Islet precursor cell (in vitro differentiated cells): ENCODE measurements around the gene MS4A10.

Experiments used
- DNase-seq: peaks from one replicate; pipeline ENCODE4 v3.0.0-alpha.2; 2018

The MS4A10 gene

GRCh38 chr11:60830478-60831142 is 45.5 kb downstream of the MS4A10 start:
- DNase-seq: no peak

- DNase-seq: peak; percentile 85
Observed at GRCh38 chr11:60831143-60831500, 46.0 kb downstream of the MS4A10 start.

GRCh38 chr11:60831501-60832079 is 46.5 kb downstream of the MS4A10 start:
- no peak for DNase-seq

DNA sequence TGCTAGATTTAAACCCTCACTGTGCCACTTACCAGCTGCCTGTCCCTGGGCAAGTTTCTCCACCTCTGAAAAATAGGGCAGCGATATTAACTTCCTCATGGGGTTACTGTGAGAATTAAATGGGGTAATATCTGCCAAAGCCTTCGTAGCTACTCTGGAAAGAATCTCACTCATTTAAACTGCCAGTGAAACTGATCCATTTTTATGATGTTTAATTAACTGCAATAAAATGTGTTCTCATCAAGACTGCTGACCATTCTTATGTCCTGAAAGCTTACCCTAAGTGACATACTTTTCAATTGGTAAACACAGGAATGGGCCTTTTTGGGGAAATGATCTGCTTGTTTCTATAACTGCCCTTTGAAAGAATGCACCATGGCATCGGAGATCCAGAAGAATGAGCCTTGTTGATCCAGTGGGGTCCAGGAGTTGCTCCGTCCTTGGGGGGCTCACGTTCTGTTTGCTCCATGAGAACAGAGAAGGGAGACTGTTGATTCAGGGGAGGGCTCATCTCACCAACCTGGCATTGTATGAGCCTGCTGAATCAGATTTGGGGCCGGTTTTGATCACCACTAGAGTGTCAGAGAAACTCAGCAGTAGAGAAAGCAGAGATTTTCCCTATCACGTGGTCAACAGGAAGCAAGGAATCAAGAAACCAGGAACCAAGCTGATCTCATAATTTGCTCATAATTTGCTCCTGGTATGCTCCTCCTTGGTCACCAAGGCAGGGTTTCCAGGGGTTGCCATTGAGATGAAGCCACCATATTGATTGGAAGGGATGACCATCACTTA is 49.8 kb downstream of the MS4A10 start:
- DNase-seq: no peak

- DNase-seq: no peak
Observed at GRCh38 chr11:60835534-60835846, 50.4 kb downstream of the MS4A10 start.

DNA sequence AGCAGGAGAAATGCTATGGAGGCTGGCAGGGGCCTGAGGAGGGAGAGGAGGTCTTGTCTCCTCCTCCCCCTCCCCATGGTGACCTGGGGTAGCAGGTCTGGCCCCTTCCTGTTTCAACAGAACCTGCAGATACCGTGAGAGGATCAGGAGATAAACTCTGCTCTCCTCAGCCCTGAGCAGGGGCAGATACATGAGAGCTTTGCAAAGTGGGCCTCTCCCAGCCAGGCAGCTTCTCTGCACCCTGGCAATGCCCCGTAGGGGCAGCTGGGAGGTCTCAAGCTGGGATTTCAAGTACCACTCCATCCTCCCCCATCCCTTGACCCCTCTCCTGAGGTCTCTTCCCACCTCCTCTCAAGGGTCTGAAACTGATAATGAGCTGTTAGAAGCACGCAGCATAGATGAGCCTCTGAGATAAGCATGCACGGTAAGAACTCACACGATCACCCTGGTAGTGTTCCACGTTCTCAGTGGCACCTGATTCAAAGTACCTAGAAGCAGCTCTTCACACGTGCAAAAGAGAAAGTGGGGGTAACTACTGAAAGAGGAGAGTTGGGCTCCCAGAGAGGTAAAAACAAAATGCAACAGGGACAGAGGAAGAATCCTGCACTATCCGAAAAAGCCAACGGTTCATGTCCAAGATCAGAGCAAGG is 51.9 kb downstream of the MS4A10 start:
- no peak for DNase-seq

- peak; percentile 68 for DNase-seq
Observed at GRCh38 chr11:60838132-60838531, 53.0 kb downstream of the MS4A10 start.

- DNase-seq: no peak
Observed at GRCh38 chr11:60840470-60841430, 55.6 kb downstream of the MS4A10 start.

DNA sequence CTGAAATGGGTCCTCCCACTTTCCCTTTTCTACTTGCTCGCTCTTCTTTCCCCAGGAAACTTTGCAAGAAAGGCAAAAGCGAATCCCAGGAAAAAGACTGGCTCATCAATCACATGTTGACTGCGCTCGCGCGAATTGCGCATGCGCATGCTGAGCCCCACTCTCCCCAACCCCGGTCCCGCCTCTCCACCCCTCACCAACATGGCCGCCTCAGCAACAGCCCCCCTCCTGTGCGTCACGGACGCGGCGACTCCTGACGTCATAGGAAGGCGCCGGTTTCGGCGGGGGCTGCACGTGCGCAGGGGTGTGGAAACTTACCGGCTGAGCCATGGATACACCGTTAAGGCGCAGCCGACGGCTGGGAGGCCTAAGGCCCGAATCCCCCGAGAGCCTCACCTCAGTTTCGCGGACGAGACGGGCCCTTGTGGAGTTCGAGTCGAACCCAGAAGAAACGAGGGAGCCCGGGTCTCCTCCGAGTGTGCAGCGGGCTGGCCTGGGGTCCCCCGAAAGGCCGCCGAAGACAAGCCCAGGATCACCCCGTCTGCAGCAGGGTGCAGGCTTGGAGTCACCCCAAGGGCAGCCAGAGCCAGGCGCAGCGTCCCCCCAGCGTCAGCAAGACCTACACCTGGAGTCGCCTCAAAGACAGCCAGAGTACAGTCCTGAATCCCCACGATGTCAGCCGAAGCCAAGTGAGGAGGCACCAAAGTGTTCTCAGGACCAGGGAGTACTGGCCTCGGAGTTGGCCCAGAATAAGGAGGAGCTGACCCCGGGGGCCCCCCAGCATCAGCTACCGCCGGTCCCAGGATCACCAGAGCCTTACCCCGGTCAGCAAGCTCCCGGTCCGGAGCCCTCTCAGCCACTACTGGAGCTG is 56.9 kb downstream of the MS4A10 start, which contains the start of gene CCDC86:
TSS of gene CCDC86 (plus strand) at position 317 of the 871 bp plus-strand sequence. CDS start at position 329, 12 bp downstream.
- DNase-seq: peak; percentile 98

- no peak for DNase-seq
Observed at GRCh38 chr11:60842668-60843600, 57.8 kb downstream of the MS4A10 start.

DNA sequence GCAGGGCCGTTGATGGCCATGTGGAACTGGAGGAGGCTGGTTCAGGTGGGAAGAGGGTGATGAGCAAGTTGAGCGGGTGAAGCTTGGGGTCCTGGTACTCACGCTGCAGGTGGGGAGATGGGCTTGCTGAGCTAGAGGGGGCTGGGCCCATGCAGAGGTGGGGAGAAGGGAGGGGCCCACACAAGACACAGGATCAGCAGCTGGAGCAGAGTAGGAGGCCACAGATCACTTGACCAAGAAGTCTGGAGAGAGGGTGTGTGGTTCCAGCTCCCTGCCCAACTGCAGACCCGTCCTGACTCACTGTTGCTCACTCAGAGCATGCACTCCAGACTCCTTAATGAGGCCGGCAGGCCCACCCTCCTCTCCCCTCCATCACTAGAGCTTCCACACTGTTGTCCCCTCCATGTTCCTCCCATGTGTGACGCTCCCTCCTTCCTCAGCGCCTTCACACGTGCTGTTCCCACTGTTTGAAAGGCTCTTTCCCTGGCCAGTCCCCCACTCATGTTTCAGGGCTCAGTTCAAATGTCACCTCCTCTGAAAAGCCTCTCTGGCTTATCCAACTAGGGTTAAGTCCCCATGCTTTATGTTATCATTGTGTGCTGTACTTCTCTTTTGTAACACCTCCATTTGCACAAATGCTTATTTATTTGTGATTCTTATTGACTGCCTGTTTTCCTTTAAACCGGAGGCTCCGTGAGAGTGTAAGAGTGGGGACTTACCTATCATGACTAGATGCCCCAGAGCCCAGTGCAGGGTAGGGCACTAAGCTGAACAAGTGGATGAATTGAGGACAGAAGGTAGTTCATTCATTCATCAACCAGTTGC is 59.1 kb downstream of the MS4A10 start:
- DNase-seq: no peak

DNA sequence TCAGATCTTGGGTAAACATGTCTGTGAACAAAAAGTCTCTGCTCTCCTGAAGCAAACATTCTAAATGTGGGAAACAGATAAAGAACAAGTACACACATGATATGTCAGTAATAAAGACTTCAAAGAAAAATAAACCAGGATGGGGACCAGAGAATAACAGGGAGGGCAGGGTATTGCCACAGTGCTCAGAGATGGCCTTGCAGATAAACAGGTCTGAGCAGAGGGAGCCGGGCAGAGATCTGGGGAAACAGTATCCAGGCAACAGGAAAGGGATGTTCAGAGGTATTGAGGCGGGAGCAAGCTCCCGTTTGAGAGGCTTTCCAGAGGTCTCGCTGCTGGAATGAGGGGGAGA is 59.7 kb downstream of the MS4A10 start:
- DNase-seq: no peak

DNA sequence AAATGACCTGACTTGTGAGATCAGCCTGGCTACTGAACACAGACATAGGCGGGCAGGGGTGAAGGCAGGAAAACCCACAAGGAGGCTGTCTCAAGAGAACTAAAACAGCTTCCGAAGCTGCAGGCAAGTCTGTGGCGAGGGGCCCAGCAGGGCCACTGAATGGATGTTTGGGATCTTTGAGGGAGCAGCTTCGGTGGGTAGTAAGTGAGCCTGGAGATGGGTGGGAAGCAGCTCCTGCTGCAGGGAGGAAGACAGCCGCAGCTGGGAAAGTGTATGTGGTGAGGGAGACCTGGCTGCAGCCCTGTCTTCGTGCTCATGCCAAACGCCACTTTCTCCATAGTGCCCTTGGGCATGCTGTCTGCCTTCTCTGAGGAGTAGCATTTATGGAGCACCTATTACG is 60.2 kb downstream of the MS4A10 start:
- no peak for DNase-seq

GRCh38 chr11:60847281-60847680 is 62.1 kb downstream of the MS4A10 start:
- no peak for DNase-seq

- no peak for DNase-seq
Observed at GRCh38 chr11:60847896-60848295, 62.8 kb downstream of the MS4A10 start.

DNA sequence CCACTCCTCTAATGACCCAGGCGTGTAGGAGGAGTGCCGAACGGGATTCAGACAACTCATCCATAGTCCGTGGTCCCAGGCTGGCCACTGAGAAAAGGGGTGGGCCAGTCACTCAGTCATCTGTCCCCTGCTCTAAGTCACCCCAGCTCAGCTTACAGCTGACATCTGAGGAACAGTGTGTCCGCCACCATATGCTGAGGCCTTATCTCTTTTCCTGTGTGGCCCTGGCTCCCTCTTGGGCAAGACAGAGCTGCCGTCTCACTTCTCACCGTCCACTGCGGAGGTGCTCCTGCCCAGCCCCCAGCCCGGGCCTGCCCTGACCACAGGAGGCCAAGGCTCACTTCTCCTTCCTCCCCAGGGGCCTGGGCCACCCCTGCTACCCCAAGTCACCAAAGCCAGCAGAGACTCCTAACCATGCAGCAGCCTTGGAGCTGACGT is 63.6 kb downstream of the MS4A10 start:
- DNase-seq: no peak

GRCh38 chr11:60849641-60850520 is 64.7 kb downstream of the MS4A10 start:
- no peak for DNase-seq
